ENCODE results near the gene SLC9A9. TPM values are rescaled to one million over a fixed set of nuclear protein-coding genes. Genes with fewer than 3 reads are reported as not detected.

Gene SLC9A9
- total RNA-seq, 1 experiment from 2014 or later = not detected

DNA sequence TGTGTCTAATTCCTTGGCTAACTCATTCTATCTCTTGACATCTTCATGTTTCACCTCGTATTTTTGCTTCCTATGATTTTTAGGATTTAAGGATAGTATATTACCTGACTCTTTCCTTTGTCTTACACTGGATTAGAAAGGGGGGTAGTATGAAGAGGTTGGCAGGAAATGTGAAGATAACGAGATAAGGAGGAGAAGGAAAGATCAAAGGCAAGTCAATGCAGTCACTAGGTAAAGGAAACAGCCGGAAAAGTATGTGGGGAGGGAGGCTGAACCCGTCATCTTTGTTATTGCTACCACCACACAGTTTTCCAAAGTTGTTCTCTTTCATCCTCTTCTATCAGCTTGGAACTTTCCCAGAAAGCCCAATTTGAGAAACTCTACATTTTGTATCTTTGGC lies 90.6 kb downstream of the SLC9A9 start:
- no peak for DNase-seq (ENCODE audit: low read depth)

DNA sequence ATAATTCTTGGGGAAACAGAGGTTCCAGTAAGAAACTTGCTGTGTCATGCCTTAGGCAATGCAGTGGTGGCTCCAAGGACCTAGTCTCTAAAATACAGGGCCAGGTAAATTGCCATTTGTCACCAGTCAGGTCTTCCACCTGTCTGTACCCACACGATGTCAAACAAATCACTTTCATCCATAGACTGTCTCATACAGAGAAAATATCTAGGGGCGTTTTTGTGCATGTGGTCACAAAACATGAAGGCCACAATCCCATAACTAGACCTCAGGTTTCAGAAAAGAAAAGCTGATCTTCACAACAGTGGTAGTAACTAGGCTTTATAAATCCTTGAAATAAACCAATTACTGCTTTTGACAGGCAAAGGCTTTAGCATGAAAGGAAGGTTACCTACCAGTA lies 92.3 kb downstream of the SLC9A9 start:
- DNase-seq (ENCODE audit: low read depth) = no peak

DNA sequence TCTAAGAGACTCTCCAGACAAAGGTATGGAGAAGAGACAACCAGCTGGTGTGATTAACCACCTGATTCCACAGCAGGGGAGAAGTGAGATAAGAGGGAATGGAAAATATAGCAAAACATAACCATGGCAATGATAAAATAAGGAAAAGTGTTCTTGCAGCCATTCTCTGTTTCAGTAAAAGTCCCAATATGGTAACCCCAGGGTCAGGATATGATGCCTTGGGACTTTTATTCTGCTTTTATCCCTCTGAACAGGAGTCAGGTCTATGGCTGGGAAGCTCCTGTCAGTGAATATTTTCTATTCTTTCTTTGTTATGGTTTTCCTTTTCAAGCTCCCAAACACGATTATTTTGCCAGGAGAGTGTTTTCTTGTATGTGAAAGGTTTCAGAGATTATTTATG lies 94.2 kb downstream of the SLC9A9 start:
- DNase-seq (ENCODE audit: low read depth) = no peak

DNA sequence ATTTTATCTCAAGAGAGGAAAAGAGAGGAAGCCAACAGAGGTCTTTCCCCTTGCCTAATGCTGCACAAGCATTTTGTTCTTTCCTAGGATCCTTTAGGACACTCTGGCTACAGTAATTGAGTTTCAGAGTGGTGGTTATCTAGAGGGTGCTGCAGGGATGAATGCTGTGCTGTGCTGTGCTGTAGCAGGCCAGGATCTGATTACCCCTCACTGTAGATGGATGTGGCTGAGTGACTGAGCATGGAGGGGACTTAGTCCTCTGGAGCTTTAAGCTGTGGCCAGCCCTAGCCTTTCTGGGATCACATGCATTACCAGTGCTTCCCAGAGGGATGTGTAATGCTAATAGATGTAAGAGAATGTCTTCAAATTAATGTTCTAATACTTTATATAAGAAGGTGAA lies 94.8 kb downstream of the SLC9A9 start:
- no peak for DNase-seq (ENCODE audit: low read depth)

DNA sequence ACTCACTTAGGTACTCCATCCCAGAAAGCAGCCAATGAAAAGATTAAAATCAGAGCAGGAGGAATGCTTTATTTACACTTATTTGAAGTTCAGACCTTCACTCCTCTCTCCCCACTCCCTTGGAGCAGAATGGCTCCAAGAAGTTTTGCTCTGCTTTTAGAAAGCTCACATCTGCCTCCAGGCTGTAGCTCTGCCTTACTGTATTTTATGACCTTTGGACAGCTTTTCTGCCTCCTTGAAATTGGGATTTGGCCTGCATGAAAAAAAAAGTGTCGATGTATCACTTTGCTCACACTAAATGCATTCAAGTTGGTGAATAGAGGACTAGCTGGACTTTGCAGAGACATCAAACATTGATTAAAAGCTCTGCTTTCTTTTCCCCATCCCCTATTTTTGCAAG lies 95.3 kb downstream of the SLC9A9 start:
- DNase-seq (ENCODE audit: low read depth) = no peak

DNA sequence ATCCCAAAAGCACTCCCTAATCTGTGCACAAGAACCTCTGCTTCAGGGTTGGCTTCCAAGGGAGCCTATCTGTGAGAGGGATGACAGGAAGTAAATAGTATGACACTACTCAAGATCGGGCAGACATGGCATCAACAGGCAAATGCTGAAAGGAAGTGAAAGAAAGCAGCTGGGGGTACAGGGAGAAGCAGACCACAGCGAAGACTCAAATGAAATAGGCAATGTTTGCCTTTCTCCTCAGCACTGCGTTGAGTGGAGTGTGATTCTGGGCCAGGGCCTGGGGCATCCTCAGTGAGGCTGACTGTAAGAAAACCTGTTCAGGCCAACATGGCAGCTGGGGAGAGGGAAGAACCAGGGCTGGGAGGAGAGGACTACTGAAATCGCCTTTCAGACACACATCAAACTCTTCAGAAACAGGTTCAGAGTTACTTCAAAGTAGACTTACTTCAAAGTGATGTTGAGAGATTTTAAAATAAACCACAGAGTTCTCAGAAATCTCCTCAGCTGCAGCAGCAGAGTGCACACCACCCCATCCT lies 96.6 kb downstream of the SLC9A9 start:
- DNase-seq (ENCODE audit: low read depth) = no peak

DNA sequence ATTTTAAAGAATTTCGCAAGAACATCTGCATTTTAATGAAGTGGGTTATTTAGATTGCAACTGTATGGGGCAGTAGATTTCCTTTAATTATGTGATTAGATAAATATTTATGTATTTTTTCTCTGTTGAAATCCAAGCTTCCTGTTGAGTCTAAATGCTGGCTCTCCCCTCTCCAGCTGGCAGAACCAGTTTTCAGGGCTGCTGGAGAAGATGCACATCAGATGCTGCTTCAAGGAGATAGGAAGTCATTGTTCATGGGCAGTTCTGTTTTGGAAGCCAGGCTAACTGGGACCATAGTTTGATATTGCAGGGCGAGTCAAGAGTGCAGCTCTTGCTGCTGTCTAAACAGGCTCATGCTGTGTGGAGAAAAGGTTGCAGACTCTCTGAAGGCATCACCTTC lies 97.4 kb downstream of the SLC9A9 start:
- no peak for DNase-seq (ENCODE audit: low read depth)

DNA sequence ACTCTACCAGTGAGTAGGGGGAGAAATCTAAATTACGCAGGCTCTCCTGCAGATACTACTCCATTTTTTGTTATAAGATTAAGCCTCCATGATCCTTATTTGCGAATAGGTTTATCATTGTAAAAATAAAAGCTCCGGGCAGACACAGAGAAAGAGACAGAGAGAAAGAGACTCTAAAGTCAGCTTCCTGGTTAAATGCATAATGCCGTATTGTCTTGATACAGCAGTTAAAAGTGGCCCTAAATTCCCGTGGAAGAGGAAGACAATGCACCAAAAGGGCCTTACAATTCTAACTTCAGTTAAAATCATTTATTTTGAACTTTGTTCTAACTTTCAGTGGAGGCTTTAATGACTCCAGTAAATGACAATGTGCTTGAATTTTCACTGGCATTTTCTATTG lies 98.3 kb downstream of the SLC9A9 start:
- DNase-seq (ENCODE audit: low read depth) = no peak

DNA sequence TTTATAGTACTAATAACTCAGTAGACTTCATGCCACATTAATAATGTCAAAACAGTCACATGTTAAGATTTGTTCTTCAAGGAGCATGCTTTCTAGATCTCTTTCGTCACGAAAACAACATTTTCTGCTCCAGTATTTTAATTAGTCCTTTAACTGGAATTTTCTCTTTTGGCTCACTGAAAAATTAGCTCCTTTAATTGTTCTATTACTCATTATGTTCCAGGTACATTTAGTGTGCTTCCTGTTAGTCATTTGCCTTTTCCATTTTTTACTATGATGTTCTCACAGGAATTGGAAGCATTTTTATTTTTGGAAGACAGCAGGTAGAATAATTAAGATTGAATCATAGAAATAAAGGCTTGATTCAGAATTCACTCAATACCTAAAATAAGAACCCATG lies 111.2 kb downstream of the SLC9A9 start:
- no peak for DNase-seq (ENCODE audit: low read depth)

DNA sequence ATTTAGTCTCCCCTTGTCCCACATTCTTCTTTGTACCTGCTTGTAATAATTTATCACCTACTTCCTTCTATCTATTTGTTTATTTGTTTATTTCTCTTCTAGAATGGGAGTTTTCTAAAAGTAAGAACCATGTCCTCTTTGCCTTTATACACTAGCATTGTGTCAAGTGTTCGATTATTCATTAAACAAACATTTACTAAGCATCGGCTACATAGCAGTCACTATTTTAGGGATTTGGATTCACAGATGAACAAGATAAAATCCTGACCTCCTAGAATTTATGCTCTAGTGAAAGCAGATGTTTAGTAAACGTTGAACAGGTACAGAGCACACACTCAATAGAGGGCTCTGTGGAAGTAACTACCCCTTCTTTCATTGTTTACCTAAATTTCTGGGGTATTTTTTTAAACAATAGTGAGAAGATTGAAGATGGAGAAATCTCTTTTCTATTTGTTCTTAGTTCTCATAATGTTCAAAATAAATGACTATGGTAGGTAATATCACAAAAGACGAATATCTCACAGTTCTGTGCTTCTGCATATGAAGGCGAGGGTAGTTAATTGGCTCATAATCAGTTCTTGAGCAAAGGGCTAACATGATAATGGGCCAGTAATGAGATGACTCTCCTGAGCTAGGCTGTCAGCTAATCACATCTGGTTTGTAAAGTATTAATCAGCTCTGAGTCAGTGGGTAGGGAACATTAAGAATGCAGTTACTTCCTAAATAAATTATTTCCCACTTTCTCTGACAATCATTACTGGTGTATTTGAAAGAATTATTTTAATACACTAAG lies 111.9 kb downstream of the SLC9A9 start:
- no peak for DNase-seq (ENCODE audit: low read depth)

DNA sequence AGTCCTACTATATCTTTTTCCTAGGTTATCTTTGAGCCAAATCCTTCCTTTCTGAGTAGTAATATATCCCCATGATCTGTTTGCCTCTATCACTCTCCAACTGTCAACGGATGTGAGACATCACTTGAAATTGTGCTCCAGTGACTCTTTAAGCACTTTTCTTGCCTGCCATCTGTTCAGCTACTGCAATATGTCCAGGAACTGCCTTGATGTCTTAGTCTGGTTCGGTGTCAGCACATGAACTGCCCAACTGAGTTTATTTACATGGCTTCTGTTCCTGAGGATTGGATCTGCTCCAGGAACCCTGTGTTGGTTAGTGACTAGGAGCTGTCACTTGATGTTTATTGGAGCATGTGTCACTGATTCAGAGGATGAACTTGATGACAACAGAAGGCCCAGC lies 116.5 kb downstream of the SLC9A9 start:
- no peak for DNase-seq (ENCODE audit: low read depth)

DNA sequence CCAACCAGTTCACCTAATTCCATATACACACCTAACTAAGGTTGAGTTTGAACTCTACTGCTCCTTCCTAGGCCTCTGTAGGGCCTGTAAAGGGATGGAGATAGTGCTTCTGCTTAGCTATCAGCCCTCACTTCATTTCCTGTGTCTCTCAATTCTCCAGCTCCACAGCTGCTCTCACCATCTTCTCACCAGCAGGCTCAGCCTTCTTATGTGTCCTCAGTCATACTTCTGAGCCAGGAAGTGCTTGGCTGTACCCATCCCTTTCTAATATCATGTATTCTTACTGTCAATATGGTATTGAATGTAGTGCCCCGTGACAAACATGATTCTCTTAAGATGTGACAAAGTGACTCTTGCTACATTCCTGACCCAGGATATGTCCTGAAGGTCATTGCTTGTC lies 116.9 kb downstream of the SLC9A9 start:
- DNase-seq (ENCODE audit: low read depth) = no peak

DNA sequence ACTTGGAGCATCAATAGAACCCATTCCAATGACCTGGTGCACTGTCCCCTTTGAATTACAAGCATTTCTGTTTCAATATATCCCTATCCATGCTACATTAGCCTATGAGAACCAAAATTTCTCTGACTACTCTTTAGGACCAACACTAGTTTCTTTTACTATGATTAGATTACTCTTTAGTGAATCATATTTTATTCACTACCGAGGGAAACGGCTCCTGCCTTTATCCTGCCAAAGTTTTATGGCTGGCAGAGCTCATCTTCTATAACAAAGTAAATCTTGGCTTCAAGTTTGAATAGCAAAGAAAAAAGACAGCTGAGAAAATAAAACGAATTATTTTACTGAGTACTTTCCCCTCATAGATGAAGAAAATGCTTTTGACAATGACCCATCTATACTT lies 120.9 kb downstream of the SLC9A9 start:
- no peak for DNase-seq (ENCODE audit: low read depth)

DNA sequence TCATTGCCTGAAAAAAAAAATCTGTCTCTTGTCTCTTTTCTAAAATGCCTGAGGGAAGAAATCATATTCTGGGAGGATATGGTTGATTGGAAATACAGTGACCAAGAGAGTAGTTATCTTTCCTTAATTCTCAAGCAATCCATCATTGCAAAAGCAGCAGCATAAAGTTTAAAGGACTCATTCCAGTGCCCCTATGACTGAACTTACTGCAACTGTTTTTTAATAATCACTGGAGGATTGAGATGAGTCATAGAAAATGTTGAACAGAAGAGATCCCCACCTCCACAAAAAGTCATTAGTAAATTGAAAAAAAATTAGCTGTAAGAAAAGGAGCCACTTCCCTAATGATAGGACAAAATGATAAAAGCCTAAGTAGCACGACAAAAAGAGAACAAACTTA lies 121.5 kb downstream of the SLC9A9 start:
- no peak for DNase-seq (ENCODE audit: low read depth)

DNA sequence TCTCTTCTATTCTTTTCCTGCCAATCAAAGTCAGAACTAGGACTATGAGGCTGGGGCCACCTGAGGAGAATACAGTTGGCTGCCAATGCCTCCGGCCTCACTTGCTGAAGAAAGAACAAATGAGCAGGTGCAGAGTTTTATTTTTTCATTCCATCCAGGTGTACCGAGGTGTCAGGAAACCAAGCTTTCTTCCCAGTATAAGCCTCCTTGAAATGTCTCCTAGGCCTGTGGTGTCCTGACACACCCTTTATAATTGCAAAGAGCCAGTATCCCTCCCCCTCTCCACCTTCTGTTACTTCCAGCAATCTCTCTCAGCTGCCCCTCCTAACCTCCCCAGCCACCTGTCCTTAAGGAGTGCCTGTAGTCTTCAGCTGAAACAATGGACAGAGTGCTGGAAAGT lies 127.9 kb downstream of the SLC9A9 start:
- DNase-seq (ENCODE audit: low read depth) = no peak

DNA sequence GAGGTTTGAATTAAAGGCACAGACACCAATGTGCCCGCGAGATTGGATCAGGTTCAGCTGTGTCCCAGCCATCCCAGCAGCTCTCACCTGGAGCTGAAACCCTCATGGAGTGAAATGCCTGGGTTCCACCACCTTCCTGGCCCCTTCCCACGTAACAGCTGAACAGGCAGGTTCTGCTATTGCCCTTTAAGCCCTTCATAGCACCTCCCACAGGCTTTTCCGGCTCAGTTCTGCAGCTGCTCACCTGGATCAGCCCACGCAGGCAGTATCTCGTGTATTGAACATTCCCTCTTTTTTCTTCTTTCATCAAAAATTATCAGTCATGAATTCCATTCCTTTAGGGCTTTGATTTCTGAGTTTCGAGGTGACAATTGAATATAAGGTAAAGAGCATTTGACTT lies 129.8 kb downstream of the SLC9A9 start:
- no peak for DNase-seq (ENCODE audit: low read depth)

DNA sequence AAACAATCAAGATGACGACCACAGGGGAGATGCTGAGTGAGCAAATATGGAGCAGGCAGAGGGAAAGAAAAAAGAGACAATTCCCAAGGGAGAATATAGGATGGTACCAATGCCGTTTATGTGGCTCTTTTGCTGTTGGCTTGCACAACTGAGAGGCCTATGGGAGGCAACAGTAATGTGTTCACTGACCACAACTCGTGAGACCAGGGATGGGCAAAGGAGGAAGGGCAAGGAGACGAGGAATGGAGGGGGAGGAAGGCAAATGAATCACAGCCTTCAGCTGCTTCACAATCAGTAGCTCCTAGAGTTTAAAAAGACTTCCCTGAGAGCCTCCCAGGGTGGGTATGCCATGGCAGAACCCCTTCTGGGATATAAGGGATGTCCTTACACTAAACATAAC lies 131.5 kb downstream of the SLC9A9 start:
- no peak for DNase-seq (ENCODE audit: low read depth)

DNA sequence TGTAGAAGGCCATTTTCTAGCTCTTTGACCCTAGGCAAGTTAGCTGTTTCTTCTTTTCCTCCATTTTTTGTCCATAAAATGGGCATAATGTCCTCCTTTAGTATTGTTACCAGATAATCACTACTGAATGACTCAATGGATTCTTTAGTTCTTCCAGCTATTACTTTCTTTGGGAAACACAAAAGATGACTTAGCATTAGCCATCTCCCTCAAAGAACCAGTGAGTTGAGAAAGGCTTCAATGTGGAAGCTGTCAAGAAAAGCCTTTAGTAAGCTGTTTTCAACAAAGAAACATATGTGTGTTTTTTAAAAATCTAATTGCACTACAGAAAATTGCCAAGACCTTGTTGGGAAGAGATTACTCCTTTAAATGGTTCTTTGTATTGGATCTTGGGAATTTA lies 135.7 kb downstream of the SLC9A9 start:
- DNase-seq (ENCODE audit: low read depth) = no peak

DNA sequence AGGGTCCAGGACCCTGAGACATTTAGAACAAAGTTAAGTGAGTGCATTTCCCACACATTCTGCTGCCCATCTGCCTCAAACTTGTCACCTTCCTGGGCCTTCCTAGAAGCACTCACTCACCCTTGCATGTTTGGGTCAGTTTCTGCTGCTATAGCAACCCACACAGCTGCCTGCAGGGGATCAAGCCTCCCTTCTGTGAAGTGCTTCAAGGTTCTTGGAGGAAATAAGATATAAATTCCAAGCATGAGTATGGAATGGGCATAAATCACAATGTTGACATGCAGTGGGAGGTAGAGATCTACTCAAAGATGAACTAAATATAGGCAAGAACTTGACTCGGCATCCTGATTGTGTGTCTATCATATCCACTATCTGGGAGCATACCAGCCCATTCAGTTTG lies 140.4 kb downstream of the SLC9A9 start:
- DNase-seq (ENCODE audit: low read depth) = no peak

DNA sequence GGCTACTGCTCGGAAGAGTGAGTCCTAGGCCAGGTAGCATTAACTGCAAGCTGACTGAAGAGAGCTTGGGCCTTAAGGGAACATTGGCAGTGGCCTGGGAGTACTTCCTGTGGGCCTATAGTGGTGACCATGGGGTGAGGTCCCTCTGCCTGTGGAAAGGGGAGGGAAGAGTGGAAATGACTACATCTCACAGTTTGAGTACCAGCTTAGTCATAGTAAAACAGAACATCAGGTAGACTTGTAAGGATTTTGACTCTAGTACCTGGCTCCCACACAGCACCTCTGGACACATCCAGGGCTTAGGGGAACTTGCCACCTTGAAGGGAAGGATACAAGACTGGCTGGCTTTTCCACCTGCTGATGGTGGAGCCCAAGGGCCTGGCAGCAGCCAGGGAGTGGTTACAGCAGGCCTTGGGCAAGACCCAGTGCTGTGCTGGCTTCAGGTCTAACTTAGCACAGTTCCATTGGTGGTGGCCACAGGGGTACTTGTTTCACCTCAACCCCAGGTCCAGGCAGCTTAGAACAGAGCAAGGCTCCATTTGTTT lies 147.8 kb downstream of the SLC9A9 start:
- DNase-seq (ENCODE audit: low read depth) = no peak

DNA sequence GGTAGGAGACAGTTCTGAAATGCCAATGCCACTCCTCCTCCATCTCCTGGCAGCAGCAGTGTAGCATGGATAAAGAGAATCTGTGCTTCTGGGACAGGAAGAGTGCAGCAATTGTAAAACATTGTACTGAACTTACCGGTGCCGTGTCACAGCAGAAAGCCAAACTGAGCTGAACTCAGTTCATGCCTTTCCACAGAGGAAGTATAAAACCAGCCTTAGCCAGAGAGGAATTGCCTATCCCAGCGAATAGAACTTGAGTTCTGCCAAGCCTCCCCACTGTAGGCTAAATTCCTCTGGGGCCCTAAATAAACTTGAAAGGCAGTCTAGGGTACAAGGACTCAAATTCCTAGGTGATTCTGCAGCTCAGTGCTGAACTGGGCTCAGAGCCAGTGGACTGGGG lies 148.8 kb downstream of the SLC9A9 start:
- DNase-seq (ENCODE audit: low read depth) = no peak

DNA sequence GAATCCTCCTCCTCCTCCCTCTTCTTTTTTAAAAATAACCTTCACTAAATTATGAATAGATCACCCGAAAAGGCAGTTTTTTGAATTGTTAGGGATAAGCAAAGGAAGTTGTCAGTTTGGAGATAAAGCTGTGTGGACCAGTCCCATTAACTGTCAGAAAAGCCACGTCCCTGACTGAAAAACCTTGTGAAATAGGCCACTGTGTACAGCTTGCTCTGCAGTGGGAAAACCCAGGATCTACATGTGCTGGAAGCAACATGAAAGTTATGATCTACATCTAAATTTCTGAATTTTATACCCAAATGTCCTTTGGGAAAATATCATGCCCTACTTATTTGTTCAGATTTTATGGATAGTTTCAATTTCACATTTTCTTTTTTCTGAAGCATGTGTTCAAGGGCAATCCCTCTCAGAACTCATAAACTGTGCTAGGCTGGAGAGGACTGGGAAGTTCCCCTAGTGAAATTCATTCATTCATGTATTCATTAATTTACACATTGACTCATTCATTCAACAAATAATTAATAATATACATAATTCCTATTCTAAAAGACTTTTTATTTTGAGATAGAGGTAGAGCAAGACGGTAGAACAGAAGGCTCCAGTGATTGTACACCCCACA lies 149.5 kb downstream of the SLC9A9 start:
- DNase-seq (ENCODE audit: low read depth) = no peak

DNA sequence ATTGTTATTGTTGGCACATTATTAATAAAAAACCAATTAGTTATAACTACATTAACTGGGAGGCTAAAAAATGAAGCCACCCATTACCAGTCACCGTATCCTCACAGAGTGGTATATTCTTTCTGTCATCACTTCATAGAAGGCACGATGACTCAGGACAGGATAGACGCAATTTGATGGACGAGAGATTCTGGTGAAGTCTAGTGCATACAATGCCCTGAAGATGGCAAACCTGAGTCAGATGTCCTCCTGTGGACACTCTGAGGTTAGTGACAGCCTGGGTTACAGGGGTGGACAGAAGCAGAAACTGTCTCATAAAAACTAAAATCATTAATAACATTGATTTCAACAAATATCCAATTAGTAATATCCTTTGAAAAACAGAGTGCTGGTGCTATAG lies 150.3 kb downstream of the SLC9A9 start:
- no peak for DNase-seq (ENCODE audit: low read depth)

Data from Daoy (cell line).